Testis (tissue), 3 donors: ENCODE data around the gene SEC14L5. TPM values are rescaled to one million over a fixed set of nuclear protein-coding genes. Genes with fewer than 3 reads are reported as not detected.

Experiments
- DNase-seq: peaks from one replicate; pipeline ENCODE4 v3.0.0-alpha.2; 2019
- H3K27ac ChIP-seq, 2 donors: fragments of 200-600 bp; sonication (generic); one replicate each; pipeline ENCODE4 v1.5.1; 2019
- H3K27me3 ChIP-seq: fragments of 200-600 bp; sonication (generic); one replicate; pipeline ENCODE4 v1.5.1; 2019
- H3K36me3 ChIP-seq: fragments of 200-600 bp; sonication (generic); one replicate; pipeline ENCODE4 v1.5.1; 2017; ENCODE audit warnings: low read depth; ENCODE audit errors: missing control alignments
- H3K4me1 ChIP-seq: fragments of 200-600 bp; sonication (generic); one replicate; pipeline ENCODE4 v1.5.1; 2019
- H3K4me3 ChIP-seq, 2 donors: fragments of 200-600 bp; sonication (generic); one replicate each; pipeline ENCODE4 v1.5.1; 2017 to 2019
- H3K9me3 ChIP-seq: fragments of 200-600 bp; sonication (generic); one replicate; pipeline ENCODE4 v1.5.1; 2017
- CTCF ChIP-seq, 3 experiments: fragments of 450-650 bp in 2 of 3; fragments of 200-600 bp in 1 of 3; sonication (generic) in 1 of 3; IDR thresholded peaks; one replicate each; pipeline ENCODE4 v1.5.1; 2016 to 2019; ENCODE audit warnings: antibody characterized with exemption in 3 of 3, mild to moderate bottlenecking in 2 of 3, moderate library complexity in 1 of 3
- POLR2A ChIP-seq: fragments of 450-650 bp; IDR thresholded peaks from one replicate; pipeline ENCODE4 v1.6.1; 2017; ENCODE audit warnings: antibody characterized with exemption, mild to moderate bottlenecking, moderate library complexity
- WGBS, 2 donors: methylation state at CpG; one replicate each; pipeline ENCODE4 v1.1.5; 2018; 5-methylcytosine and 5-hydroxymethylcytosine counted together
- intact Hi-C: fragments of 100-400 bp; cut with DNase I; formaldehyde crosslinking; loops from one replicate; pipeline ENCODE4 v1.15.1; 2023; ENCODE audit warnings: low total_unique reads
- polyA plus RNA-seq: library from polyadenylated mRNA; stranded (reverse); fragments of 350-450 nt; fragmentation: Illumina TruSeq; extraction: RNeasy Lipid Tissue Mini Kit (QIAGEN cat#74804); gene quantifications from one replicate; pipeline ENCODE4 v1.2.3, GENCODE V29; 2014; ENCODE audit warnings: low read depth, low replicate concordance; ENCODE audit not compliant: insufficient read depth
- total RNA-seq, 2 donors: library from RNA; depleted of rRNA; stranded (reverse); fragments of >200 nt; gene quantifications; one replicate each; pipeline ENCODE4 v1.2.3, GENCODE V29; 2016

Gene SEC14L5
- total and polyA plus RNA-seq, 3 donors from 2014 or later: 0.73 to 2.9 (median 1.2) TPM

- peak; percentile 95 for DNase-seq
- intact Hi-C loops: no loop called here
- H3K27ac ChIP-seq: peak within 1 kb of the TSS; percentile 72 to 85
- H3K4me3 ChIP-seq: peak within 1 kb of the TSS; percentile 85 to 86
- TF ChIP-seq POLR2A: no peak
- no peak for TF ChIP-seq CTCF (IDR thresholded peaks at IDR 0.05)
- peaks cover 13% of the 10 kb centered on the region for H3K4me1 ChIP-seq
- WGBS, 2 donors: 0% methylated on average over 19 to 82 of the region's 104 CpGs
- no peaks in the 10 kb centered on the region for H3K27me3 ChIP-seq
- no peaks in the 10 kb centered on the region for H3K9me3 ChIP-seq
- no peaks in the 10 kb centered on the region for H3K36me3 ChIP-seq
Measured at GRCh38 chr16:5033256-5034166, 75.4 kb downstream of the SEC14L5 start, which contains the start of gene NAGPA. TSS of gene NAGPA (minus strand) at chr16:5033935. CDS start at chr16:5033914, 21 bp downstream.

- WGBS, 2 donors: 10 to 15% methylated on average over 2 of the region's 2 CpGs
- intact Hi-C loops: no loop called here
- Histone ChIP-seq H3K27me3 (no peaks in the 10 kb centered on the region), H3K9me3 (no peaks in the 10 kb centered on the region), H3K4me3 (peak overlapping the region; percentile 85 to 86), H3K27ac (peak overlapping the region; percentile 72 to 85), H3K4me1 (peaks cover 13% of the 10 kb centered on the region), H3K36me3 (no peaks in the 10 kb centered on the region)
- DNase-seq: no peak
- TF ChIP-seq CTCF (IDR thresholded peaks at IDR 0.05) (no peak), POLR2A (no peak)
Measured at GRCh38 chr16:5034167-5034523, 76.0 kb downstream of the SEC14L5 start.

- no peaks in the 10 kb centered on the region for H3K27me3 ChIP-seq
- peaks cover 13% of the 10 kb centered on the region for H3K4me1 ChIP-seq
- H3K36me3 ChIP-seq: no peaks in the 10 kb centered on the region
- WGBS, 2 donors: 59 to 62% methylated on average over 1 of the region's 1 CpG
- H3K4me3 ChIP-seq: no peak overlapping the region
- no peak for TF ChIP-seq CTCF (IDR thresholded peaks at IDR 0.05)
- no peak for TF ChIP-seq POLR2A
- H3K27ac ChIP-seq: no peak overlapping the region
- DNase-seq: no peak
- H3K9me3 ChIP-seq: no peaks in the 10 kb centered on the region
- intact Hi-C loops: no loop called here
Measured at GRCh38 chr16:5035909-5036227, 77.7 kb downstream of the SEC14L5 start.

GRCh38 chr16:5036228-5037156 lies 78.4 kb downstream of the SEC14L5 start:
- 37 to 45% methylated on average over 12 of the region's 12 CpGs for WGBS, 2 donors
- Histone ChIP-seq H3K4me3 (no peak overlapping the region), H3K9me3 (no peaks in the 10 kb centered on the region), H3K27ac (no peak overlapping the region), H3K36me3 (no peaks in the 10 kb centered on the region), H3K27me3 (no peaks in the 10 kb centered on the region), H3K4me1 (peaks cover 13% of the 10 kb centered on the region)
- TF ChIP-seq CTCF (IDR thresholded peaks at IDR 0.05) (no peak), POLR2A (no peak)
- DNase-seq: no peak
- intact Hi-C loops: no loop called here
